HG03060 (cell line): ENCODE results near the gene CHST7.
A peak's percentile ranks its signal among the peaks of the same experiment; 100 is the strongest.

Experiments used
- ATAC-seq: cut with Tn5 transposase; IDR thresholded peaks from one replicate; pipeline ENCODE4 v1.9.1; 2021; ENCODE audit warnings: low read depth, moderate number of reproducible peaks; ENCODE audit not compliant: unreplicated experiment

CHST7 gene

DNA sequence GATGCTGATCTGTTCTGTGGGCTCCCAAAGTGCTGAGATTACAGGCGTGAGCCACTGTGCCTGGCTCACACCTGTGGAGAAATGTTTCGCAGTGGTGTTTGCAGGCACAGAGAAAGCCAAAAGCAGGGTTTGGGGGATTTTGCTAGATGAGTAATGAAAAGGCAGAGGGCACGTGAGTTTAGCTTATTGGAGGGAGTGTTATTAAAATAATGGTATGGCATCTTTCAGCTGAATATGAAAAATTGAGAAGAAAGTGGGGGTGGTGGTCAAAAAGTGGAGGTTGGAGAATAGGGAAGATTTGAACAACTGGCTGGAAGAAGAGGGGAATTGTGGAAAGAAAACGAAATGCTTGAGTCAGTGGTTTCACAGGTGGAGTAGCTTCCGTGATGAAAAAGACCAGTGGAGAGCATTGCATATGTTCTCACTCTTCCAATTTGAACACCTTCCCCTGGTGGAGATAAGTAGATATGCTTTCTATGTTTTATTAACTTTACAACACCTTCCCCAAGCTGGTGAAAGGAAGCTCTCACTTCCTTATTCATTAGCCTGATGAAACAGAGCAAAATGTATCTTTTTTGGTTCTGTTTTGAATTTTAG lies 1.1 kb upstream of the CHST7 start:
- peak; percentile 42 for ATAC-seq

DNA sequence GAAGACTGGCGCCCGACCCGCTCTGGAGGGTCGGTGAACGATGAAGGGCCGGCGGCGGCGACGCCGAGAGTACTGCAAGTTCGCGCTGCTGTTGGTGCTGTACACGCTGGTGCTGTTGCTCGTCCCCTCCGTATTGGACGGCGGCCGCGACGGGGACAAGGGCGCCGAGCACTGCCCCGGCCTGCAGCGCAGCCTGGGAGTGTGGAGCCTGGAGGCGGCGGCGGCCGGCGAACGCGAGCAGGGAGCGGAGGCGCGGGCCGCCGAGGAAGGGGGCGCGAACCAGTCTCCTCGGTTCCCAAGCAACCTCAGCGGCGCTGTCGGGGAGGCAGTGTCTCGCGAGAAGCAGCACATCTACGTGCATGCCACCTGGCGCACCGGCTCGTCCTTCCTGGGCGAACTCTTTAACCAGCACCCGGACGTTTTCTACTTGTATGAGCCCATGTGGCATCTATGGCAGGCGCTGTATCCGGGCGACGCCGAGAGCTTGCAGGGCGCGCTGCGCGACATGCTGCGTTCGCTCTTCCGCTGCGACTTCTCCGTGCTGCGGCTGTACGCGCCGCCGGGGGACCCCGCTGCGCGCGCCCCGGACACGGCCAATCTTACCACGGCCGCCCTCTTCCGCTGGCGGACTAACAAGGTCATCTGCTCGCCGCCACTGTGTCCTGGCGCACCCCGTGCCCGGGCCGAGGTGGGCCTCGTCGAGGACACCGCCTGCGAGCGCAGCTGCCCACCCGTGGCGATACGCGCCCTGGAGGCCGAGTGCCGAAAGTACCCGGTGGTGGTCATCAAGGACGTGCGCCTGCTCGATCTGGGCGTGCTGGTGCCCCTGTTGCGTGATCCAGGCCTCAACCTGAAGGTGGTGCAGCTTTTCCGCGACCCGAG lies 568 bp downstream of the CHST7 start:
- no peak for ATAC-seq

DNA sequence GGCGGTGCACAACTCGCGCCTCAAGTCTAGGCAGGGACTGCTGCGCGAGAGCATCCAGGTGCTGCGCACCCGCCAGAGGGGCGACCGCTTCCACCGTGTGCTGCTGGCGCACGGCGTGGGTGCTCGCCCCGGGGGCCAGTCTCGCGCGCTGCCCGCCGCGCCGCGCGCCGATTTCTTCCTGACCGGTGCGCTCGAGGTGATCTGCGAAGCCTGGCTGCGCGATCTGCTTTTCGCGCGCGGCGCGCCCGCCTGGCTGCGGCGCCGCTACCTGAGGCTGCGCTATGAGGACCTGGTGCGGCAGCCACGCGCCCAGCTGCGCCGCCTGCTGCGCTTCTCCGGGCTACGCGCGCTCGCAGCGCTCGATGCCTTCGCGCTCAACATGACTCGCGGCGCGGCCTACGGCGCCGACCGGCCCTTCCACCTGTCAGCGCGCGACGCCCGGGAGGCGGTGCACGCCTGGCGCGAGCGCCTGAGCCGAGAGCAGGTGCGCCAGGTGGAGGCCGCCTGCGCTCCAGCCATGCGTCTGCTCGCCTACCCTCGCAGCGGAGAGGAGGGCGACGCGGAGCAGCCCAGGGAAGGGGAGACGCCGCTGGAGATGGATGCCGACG lies 1.3 kb downstream of the CHST7 start:
- no peak for ATAC-seq

DNA sequence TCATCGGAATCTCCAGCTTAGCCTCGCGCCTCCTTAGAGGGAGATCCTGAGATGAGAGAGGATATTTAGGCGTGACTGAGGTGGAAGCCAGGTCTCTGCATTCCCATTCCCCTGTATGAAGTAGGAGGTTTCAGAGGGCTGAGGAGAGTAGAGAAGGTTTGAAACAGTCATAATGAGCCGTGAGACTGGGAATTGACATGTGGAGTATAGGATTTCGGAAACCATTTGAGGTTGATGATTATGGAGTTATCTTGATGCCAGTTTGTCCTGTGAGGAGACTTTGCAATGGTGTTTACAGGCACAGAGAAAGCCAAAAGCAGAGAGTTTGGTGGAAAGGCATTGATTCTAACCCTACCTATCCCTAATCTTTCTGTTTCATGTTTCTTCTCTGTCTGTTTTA lies 2.0 kb downstream of the CHST7 start:
- ATAC-seq: no peak

DNA sequence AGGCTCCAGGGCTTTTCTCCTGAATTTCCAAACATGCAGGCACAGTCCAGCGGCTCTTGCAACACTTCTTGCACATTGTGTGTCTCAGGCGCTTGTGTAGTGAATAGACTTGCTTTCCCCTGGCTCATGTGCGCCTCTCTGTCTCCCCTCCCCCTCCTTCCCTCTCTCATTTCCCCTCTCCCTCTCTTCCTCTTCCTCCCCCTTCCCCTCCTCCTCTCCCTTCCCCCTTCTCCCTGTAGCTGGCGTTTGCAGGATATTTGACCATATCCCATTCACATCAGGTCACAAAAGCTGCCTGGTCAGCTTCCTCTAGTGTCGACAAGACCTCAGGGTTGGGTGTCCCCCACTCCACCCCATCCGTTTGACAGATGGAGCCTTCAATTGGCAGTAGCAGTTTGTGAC lies 2.4 kb downstream of the CHST7 start:
- no peak for ATAC-seq

DNA sequence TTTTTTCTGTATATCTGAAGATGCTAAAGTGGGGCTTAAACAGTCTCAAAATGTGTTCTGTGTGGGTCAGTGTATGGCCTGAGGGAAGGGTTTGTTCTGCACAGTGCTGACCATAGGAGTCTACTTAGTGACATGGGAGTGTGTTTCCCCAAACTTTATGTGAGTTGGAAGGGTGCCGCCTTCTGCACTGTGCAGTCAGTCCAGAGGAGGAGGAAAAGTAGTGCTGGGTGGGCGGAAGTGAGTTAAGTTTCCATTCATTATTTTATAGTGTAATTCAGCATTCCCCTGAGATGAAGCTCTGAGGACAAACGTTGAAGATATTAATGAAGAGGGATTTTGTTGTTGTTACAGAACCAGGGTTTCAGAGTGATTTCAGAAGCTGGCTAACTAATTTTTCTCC lies 2.9 kb downstream of the CHST7 start:
- no peak for ATAC-seq

DNA sequence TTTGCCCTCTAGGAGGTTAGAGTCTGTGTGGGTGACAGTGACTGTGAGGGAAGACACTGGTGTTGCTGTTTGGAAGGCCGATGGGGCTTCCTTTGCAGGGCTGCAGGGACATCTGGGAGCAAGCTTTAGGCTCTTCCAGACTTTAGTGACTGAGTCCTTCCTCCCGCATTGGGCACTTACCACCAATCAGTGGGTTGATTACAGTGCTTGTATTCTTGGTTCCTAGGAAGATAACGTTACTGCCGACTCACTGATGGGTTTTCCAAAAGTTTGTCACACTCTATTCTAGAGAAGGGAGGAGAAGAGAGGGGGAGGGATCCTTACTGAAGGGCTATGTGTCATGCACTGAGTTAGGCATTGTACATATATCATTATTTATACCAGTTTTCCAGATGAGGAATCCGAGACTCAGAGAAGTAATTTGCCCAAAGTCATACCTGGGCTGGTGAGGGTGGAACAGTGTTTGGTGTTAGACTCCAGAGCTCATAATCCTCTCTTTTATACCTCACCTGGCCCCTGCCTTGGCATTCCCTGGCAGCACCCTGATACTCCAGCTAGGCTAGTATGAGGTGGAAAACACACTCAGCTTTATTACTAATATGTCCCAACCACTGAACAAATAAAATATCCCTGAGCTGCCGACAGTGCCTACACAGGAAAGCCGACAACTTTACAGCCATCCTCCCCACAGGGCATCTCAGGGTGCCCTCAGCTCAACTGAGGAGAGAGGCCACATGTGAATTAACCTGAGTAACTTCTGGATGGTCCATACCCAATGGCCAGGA lies 3.8 kb downstream of the CHST7 start:
- no peak for ATAC-seq

DNA sequence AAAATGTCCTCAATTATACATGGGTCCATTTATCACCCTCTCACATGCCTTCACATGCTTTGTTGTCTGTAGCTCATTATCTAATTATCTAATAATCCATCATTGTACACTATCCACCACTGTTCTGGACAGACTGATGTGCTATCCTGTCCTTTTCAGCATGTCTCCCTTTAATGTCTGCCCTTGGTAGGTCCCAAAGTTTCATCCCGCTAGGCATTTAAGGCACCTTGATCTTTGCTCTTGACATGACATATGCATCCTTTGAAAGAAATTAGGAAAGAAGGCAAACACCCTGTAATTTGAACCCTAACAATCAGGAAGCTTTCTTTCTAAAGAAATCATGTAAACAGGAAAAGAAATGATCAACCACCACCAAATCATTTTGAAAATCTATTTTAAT lies 5.7 kb downstream of the CHST7 start:
- no peak for ATAC-seq

DNA sequence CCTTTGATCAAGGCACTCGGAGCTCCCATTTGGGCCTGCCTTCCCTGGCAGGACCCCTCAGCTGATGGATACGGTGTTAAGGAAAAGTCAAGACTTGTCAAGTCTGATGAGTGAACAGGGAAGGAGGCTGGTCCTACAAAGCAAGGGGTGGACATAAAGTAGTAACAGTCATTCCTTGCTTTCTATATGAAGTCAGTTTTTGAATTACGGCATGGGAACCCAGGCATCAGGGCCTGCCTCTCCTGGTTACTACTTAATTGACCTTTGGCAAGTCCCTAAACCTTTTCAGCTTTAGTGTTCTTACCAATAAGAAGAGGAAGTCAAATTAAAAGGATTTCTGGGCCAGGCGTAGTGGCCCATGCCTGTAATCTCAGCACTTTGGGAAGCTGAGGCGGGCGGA lies 7.0 kb downstream of the CHST7 start:
- no peak for ATAC-seq

DNA sequence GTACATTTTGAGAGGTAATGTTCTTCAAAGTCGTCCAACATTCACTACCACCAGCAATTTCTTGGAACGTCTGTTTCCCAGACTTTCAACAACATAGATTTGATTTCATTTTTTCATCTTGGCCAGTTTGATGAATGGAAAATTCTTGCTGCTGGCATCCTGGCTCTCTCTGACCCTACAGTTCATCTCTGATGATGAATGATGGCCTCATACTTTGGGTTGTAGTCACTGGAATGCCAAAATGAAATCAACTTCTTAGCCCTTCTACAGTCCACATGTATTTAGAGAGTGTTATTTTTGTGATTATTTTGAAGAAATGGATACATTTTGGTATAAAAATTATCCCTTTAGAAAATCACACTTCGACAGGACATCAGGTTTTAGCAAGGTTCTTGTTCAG lies 8.8 kb downstream of the CHST7 start:
- no peak for ATAC-seq

DNA sequence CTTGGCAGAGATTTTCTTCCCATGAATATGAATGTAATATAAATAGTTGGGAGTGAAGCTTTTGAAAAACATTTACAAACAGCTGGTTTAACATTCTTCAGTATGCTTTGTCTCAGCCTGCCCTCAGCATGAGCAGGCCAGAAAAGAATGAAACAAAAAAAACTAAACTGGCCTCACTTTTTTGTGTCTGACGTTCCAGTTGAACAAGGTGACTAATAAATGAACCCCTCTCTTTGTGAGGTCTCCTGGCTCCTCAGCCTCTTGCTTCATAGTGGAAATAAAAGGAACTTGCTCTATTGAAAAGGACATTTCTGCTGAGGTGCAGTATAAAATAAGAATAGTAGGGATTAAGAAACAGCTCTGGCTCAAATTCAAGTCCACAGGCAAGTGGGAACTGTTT lies 9.4 kb downstream of the CHST7 start:
- ATAC-seq: no peak

DNA sequence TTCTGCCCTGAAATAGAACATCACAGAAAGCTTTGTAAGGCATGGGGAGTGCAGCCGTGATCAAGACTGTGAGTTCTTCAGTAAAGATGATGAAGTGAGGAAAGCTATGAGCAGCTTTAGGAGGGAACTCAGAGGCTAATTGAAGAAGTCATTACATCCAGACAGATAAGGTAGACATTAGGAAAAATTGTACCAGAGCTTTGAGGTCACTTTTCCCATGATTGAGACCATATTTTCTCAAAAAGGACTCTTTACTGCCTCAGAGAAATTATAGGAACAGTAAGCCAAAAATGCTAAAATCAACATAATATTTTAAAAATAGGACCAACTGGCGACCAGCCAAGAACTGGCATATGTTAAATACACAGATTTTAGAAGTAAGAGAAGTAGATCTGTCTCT lies 11.2 kb downstream of the CHST7 start:
- no peak for ATAC-seq

DNA sequence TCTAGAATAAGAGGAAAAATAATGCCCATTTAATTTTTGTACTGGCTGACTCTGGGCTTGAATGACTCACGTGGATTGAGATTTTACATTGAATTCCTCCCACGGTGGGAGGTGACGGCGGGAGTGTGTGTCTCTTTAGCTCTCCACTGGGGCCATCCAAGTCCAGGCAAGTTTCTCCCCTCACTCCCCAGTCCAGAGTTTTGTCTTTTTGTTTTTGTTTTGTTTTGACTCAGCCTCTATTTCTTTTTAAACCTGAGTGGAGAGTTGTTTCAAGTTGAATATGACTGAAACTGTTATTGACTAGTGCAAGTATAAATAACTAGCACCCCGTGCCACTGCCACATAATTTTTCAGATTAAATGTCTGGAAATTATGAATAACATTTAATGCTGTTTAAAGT lies 13.6 kb downstream of the CHST7 start:
- no peak for ATAC-seq

DNA sequence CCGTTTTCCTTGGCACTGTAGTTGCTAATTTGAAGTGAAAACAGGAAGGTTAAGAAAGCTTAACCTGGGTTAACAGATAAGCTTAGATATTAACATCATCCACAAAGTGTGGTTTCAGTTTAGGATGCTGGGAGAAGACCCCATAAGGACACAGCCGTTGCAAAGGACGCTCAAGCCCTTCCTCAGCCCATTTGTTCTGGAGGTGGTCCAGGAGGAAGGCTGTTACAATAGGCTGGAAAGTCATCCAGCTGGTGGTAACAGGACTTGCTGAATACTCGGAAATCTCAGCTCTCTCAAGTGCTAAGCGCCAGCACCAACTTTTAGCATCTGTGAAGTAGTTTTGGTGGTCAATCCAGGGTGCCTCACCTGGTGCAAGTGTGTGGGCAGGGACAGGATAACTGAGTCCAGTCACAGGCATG lies 14.2 kb downstream of the CHST7 start:
- no peak for ATAC-seq

DNA sequence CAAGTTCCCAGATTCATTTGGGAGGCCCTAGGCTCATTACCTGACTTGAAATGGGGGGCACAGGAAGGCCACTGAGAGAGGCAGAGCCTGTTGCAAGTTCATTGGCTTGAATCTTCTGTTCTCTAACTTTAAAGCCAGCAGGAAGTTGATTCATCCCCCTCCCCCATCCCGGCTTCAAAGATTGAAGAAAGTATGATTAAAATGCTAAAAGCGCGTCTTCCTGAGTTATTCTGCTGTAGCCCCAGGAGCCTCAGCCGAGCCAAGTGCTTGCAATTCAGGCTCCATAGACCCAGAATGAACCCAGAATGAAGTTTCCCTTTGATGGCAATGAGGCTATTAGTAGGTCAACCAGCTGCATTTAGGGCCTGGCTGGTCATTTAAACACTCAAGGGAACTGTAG lies 14.7 kb downstream of the CHST7 start:
- no peak for ATAC-seq

DNA sequence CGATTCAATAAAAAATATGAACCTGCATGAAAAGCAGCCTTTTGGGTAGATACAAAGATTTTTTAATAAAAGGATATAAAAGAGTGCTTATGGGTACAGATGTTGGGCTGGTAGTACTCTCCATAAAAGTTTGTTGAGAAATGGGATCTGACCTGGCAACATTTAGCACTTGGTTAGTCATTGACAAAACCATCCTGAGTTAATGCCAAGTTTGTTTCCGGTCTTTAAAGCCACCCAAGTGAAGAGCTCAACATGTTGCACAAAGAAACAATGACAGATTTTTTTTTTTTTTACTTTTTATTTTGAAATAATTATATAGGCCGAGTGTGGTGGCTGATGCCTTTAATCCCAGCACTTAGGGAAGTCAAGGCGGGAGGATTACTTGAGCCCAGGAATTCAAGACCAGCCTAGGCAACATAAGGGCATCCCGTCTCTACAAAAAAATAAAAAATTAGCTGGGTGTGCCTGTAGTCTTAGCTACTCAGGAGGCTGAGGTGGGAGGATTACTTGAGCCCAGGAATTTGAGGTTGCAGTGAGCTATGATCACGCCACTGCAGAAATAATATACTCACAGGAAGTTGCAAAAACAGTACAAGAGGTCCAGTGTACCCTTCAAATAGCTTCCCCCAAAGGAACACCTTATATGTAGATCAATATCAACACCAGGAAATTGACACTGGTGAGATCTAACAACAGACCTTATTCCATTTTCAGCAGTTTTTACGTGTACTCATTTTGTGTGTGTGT lies 16.6 kb downstream of the CHST7 start:
- ATAC-seq: no peak

DNA sequence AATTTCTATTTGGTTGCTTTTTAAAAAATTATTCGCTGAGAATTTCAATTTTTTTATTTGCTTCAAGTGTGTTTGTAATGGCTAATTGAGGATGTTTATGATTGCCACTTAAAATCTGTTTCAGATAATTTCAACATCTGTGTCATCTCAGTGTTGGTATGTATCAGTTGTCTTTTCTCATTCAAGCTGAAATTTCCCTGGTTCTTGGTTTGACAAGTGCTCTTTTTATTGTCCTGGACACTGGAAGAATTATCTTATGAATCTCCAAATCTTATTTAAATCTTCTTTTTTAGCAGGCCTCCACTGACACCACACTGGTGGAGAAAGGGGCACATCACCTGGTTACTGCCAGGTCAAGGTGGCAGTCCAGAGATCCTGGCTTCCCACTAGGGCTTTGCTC lies 21.5 kb downstream of the CHST7 start:
- ATAC-seq: no peak

DNA sequence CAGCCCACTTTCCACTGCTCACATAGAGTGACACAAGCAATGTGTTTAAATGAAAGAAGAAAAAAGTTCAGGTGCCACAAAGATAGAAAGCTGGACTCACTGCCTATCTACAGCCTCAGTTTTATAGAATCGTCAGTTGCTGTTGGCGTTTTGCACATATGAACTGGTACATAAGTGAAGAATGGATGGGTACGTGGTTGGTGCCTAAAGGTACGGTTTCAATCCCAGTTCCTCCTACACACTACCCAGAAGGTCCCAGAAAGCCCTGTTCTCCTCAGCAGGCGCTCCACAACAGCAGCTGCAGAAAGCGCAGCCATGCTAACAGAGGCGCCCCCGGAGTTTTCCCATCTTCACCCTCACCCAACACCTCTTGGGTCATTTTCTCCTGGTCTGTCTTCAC lies 23.6 kb downstream of the CHST7 start:
- ATAC-seq: no peak

DNA sequence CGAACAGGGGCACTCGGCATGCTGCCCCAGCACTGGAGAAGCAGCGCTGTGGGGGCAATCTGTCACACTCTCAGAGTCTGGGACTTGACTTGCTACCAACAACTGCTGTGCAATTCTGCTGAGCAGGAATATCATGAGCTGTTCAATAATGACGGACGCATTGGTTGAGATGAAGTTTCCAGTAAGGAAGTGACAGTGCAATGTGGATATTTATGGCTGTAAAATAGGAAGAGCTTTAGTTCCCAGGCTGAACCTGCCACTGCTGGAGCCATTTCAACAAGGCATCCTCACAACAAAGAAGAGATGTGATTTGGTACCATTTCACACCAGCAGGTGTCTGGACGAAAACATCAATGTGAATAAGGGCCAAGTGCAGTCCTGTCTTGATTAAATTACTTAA lies 24.2 kb downstream of the CHST7 start:
- no peak for ATAC-seq

DNA sequence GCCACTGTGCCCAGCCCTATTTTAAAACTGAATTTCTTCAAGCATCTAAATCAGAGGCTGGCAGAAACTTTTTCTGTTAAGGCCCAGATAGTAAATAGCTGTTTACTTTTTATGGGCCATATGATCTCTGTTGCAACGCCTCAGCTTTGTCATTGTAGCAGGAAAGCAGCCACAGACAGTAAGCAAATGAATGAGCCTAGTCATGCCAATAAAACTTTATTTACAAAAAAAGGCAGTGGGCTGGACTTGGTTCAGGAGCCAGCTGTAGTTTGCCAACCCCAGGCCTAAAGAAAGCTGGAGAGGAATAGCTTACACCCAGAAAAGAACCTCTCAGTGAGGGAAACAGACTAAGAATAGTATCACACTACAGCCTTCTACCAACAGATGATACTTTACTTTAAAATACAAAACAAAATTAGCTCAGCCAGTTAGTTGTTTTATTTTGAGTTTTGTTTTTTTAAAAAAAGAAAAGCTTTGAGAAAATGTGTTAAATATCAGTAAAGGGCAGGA lies 25.5 kb downstream of the CHST7 start:
- ATAC-seq: no peak
